Common myeloid progenitor, CD34-positive (primary cell): ENCODE data around the gene BHMT2. TPM values are rescaled to one million over a fixed set of nuclear protein-coding genes. Genes with fewer than 3 reads are reported as not detected.

Experiments
- CTCF ChIA-PET: fragments of 350-600 bp; sonication (Branson Sonifier 250); formaldehyde crosslinking; loops from one replicate; lab custom pipeline; 2021; ENCODE audit warnings: antibody characterized with exemption; lab: Charles Lee
- POLR2A ChIA-PET: fragments of 350-600 bp; sonication (Branson Sonifier 250); formaldehyde crosslinking; loops from one replicate; lab custom pipeline; 2021; ENCODE audit warnings: antibody characterized with exemption; lab: Charles Lee
- DNase-seq, 3 donors: peaks; one replicate each; pipeline versions ENCODE4 v3.0.0 to v3.0.0-alpha.2; 2013
- H3K27ac ChIP-seq, 2 experiments: 1 replicate in 1 of 2; 2 replicates in 1 of 2; pipeline ENCODE4 v1.7.0; 2013; ENCODE audit warnings: inconsistent platforms in 2 of 2, low read length in 2 of 2, mild to moderate bottlenecking in 2 of 2, low read depth in 1 of 2, moderate library complexity in 1 of 2; ENCODE audit not compliant: severe bottlenecking in 2 of 2, insufficient read depth in 1 of 2, poor library complexity in 1 of 2
- H3K27me3 ChIP-seq, 5 experiments: replicated peaks in 2 of 5; 1 replicate in 3 of 5; 2 replicates in 2 of 5; pipeline versions ENCODE4 v1.6.1 to v1.7.0; 2013; ENCODE audit warnings: low read length in 4 of 5, mild to moderate bottlenecking in 2 of 5, moderate library complexity in 2 of 5, inconsistent platforms in 1 of 5; ENCODE audit not compliant: insufficient read depth in 5 of 5, control insufficient read depth in 4 of 5
- H3K36me3 ChIP-seq, 4 experiments: 1 replicate in 2 of 4; 2 replicates in 2 of 4; pipeline versions ENCODE4 v1.6.1 to v1.7.0; 2013; ENCODE audit warnings: low read length in 3 of 4, control low read depth in 1 of 4, mild to moderate bottlenecking in 1 of 4; ENCODE audit not compliant: control insufficient read depth in 4 of 4, insufficient read depth in 4 of 4
- H3K4me1 ChIP-seq, 4 experiments: 1 replicate in 3 of 4; 2 replicates in 1 of 4; pipeline versions ENCODE4 v1.6.1 to v1.7.1; 2013; ENCODE audit warnings: low read length in 3 of 4, mild to moderate bottlenecking in 3 of 4, control low read depth in 1 of 4, inconsistent platforms in 1 of 4, moderate library complexity in 1 of 4; ENCODE audit not compliant: control insufficient read depth in 4 of 4, insufficient read depth in 4 of 4; ENCODE audit errors: control extremely low read depth in 1 of 4
- H3K4me3 ChIP-seq, 7 experiments: 1 replicate in 4 of 7; 2 replicates in 3 of 7; pipeline versions ENCODE4 v1.5.1 to v1.7.0; 2013; ENCODE audit warnings: mild to moderate bottlenecking in 7 of 7, low read length in 6 of 7, moderate library complexity in 6 of 7, inconsistent platforms in 2 of 7, low read depth in 2 of 7, control low read depth in 1 of 7; ENCODE audit not compliant: insufficient read depth in 4 of 7, control insufficient read depth in 1 of 7; ENCODE audit errors: extremely low read depth in 1 of 7
- H3K9me3 ChIP-seq, 5 experiments: 1 replicate in 4 of 5; 2 replicates in 1 of 5; pipeline versions ENCODE4 v1.6.1 to v1.7.1; 2013; ENCODE audit warnings: low read length in 4 of 5, mild to moderate bottlenecking in 2 of 5, inconsistent platforms in 1 of 5, low read depth in 1 of 5, moderate library complexity in 1 of 5; ENCODE audit not compliant: control insufficient read depth in 4 of 5, insufficient read depth in 2 of 5; ENCODE audit errors: control extremely low read depth in 1 of 5
- WGBS: methylation state at CpG from one replicate; pipeline ENCODE4 v1.1.5; 2013; ENCODE audit not compliant: insufficient coverage; 5-methylcytosine and 5-hydroxymethylcytosine counted together
- polyA plus RNA-seq: library from polyadenylated mRNA; unstranded; fragments of 120-200 nt; gene quantifications from one replicate; pipeline ENCODE4 v1.2.1, GENCODE V29; 2013

The BHMT2 gene
- 0.15 TPM for polyA plus RNA-seq

DNA sequence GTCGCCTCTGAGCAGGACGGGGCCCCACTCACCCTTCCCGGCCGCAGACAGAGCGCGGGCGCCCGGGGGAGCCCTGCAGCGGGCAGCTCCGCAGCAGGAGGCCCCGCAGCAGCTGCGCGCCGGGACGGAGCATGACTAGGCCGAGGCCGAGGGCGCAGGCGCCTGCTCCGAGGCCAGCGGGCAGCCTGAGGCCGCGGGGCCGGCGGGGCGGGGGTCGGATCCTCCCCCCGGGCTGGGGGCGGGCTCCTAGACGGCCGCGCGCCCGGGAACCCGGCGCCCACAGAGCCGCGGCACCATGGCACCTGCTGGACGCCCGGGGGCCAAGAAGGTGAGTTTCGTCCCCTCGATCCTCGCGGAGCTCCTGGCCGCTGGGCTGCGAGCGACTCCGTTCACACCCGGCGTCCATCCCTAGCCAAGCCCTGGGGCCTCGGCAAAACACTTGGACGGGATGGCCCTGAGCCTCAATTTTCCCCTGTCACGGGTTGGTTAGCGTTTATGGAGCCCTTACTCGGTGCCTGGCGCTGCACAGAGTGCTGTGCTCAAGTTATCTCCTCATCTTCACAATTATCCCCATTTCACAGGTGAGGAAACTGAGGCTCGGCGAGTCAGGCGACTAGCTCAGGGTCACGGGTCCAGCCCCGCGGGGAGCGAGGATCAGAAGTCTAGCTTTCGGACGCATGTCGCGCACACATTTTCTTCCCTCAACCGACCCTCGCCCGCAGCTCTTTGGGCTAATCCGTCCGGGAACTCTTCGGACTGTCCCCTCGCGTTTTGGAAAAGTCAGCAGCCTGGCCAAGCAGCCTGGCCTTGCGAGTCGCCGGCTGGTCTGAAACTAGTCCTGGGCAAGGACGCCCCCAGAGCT, at the start of gene BHMT2, which contains the start of gene DMGDH:
BHMT2 (plus strand) TSS at position 280 of the 862 bp plus-strand sequence; CDS start at position 296, 16 bp downstream.
DMGDH (minus strand) TSS at position 187 of the 862 bp plus-strand sequence; CDS start at position 133, 54 bp downstream.
- 37% methylated on average over 66 of the region's 79 CpGs for WGBS
- peak; percentile 10 to 64 (median 46) for DNase-seq
- Histone ChIP-seq H3K4me1 (peaks cover 0 to 14% (median 9%) of the 10 kb centered on the region in 4 experiments), H3K4me3 (peak within 1 kb of the TSS in 5 of 7 experiments; percentile 6 to 51 (median 36)), H3K27ac (no peak within 1 kb of the TSS), H3K27me3 (peaks cover 0 to 6% (median 0%) of the 10 kb centered on the region in 5 experiments), H3K9me3 (peaks cover 0 to 6% (median 2%) of the 10 kb centered on the region in 5 experiments), H3K36me3 (no peaks in the 10 kb centered on the region)
- POLR2A ChIA-PET, result no interaction called here
- CTCF ChIA-PET, result interaction anchor here (0.8 to 1.5 kb wide), 2 partner anchors 22 to 63 kb away, joined by 3 to 4 read pairs; no protein-coding TSS in a partner anchor

- ChIA-PET CTCF (interaction anchor here (0.5 to 15.9 kb wide), 21 partner anchors 8 to 1651 kb away, joined by 3 to 277 read pairs (median 4); partner anchors contain the start of gene ARSB), POLR2A (interaction anchor here (0.6 kb wide), 1 partner anchor 243 kb away, joined by 4 read pairs; no protein-coding TSS in a partner anchor)
- DNase-seq, result peak; percentile 65 to 81 (median 76)
- Histone ChIP-seq H3K27me3 (peaks cover 0 to 10% (median 4%) of the 10 kb centered on the region in 5 experiments), H3K4me3 (peak overlapping the region in 2 of 7 experiments; percentile 5 to 45), H3K9me3 (no peaks in the 10 kb centered on the region), H3K4me1 (peaks cover 0 to 7% (median 1%) of the 10 kb centered on the region in 4 experiments), H3K36me3 (no peaks in the 10 kb centered on the region), H3K27ac (no peak overlapping the region)
- WGBS, result 13% methylated on average over 10 of the region's 14 CpGs
These were observed 48.6 kb upstream of the BHMT2 start for GRCh38 chr5:79020861-79021561.

- Histone ChIP-seq H3K27ac (no peak overlapping the region), H3K27me3 (peaks cover 0 to 12% (median 4%) of the 10 kb centered on the region in 5 experiments), H3K4me3 (no peak overlapping the region), H3K36me3 (no peaks in the 10 kb centered on the region), H3K9me3 (no peaks in the 10 kb centered on the region), H3K4me1 (peaks cover 0 to 7% (median 1%) of the 10 kb centered on the region in 4 experiments)
- DNase-seq, result no peak
- ChIA-PET POLR2A (no interaction called here), CTCF (interaction anchor here (0.5 to 15.9 kb wide), 15 partner anchors 9 to 1062 kb away, joined by 3 to 277 read pairs (median 4); partner anchors contain the start of gene ARSB)
- 87% methylated on average over 2 of the region's 4 CpGs for WGBS
These were observed 47.8 kb upstream of the BHMT2 start for GRCh38 chr5:79021753-79022152.

DNA sequence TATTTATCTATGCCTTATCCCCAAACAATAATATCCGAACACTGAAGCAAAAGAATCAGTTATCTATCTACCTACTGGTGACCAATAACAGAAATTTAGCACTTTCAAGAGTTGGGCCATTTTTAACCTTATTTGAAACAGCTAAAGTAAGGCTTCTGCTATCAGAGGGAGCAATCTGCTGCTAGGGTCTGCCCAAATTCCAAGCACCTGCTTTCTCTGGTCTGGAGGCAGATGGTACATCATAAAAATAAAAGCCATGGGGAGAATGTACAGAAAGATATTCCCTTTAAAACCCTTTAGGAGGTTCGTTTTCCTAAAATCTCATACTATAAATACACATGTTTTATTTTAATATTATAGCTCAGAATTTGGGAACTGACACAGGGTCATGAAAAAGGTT, 46.8 kb upstream of the BHMT2 start:
- H3K9me3 ChIP-seq, result no peaks in the 10 kb centered on the region
- WGBS, result no CpG with 5 or more reads among the region's 2 CpGs
- H3K27me3 ChIP-seq, result peaks cover 0 to 10% (median 4%) of the 10 kb centered on the region in 5 experiments
- no peak overlapping the region for H3K27ac ChIP-seq
- ChIA-PET CTCF (interaction anchor here (1.0 to 15.9 kb wide), 13 partner anchors 12 to 444 kb away, joined by 3 to 277 read pairs (median 5); partner anchors contain the start of gene ARSB), POLR2A (interaction anchor here (0.6 kb wide), 1 partner anchor 22 kb away, joined by 3 read pairs; no protein-coding TSS in a partner anchor)
- H3K4me1 ChIP-seq, result peaks cover 0 to 7% (median 1%) of the 10 kb centered on the region in 4 experiments
- H3K4me3 ChIP-seq, result no peak overlapping the region
- no peaks in the 10 kb centered on the region for H3K36me3 ChIP-seq
- no peak for DNase-seq

GRCh38 chr5:79023348-79023747, 46.2 kb upstream of the BHMT2 start:
- ChIA-PET CTCF (interaction anchor here (0.6 to 15.9 kb wide), 16 partner anchors 12 to 1061 kb away, joined by 3 to 277 read pairs (median 4); partner anchors contain the start of gene ARSB), POLR2A (no interaction called here)
- no peak for DNase-seq
- Histone ChIP-seq H3K9me3 (no peaks in the 10 kb centered on the region), H3K27ac (no peak overlapping the region), H3K36me3 (no peaks in the 10 kb centered on the region), H3K4me1 (peaks cover 0 to 7% (median 1%) of the 10 kb centered on the region in 4 experiments), H3K4me3 (no peak overlapping the region), H3K27me3 (peaks cover 0 to 10% (median 4%) of the 10 kb centered on the region in 5 experiments)
- WGBS, result no CpG with 5 or more reads among the region's 1 CpG

- no peak overlapping the region for H3K27ac ChIP-seq
- no peak for DNase-seq
- H3K36me3 ChIP-seq, result no peaks in the 10 kb centered on the region
- peaks cover 0 to 7% (median 1%) of the 10 kb centered on the region in 4 experiments for H3K4me1 ChIP-seq
- CTCF ChIA-PET, result interaction anchor here (0.6 to 15.9 kb wide), 22 partner anchors 10 to 1060 kb away, joined by 3 to 277 read pairs (median 5); partner anchors contain the start of gene ARSB
- H3K9me3 ChIP-seq, result no peaks in the 10 kb centered on the region
- H3K4me3 ChIP-seq, result no peak overlapping the region
- H3K27me3 ChIP-seq, result peaks cover 0 to 8% (median 4%) of the 10 kb centered on the region in 5 experiments
- WGBS, result 100% methylated on average over 1 of the region's 1 CpG
- POLR2A ChIA-PET, result no interaction called here
These were observed 45.6 kb upstream of the BHMT2 start for GRCh38 chr5:79023947-79024346.
